HG02759 (cell line): ENCODE data around the gene DSCAML1.
"Not testable (repeated sequence)": the region's sequence is repeated elsewhere in the genome, so short reads cannot be mapped to it uniquely, and the experiment has no call there.

ENCODE experiments used
- ATAC-seq: cut with Tn5 transposase; IDR thresholded peaks from one replicate; pipeline ENCODE4 v1.9.1; 2021; ENCODE audit warnings: mild to moderate bottlenecking, moderate library complexity; ENCODE audit not compliant: unreplicated experiment

DSCAML1 gene

GRCh38 chr11:117421041-117421440, 376.0 kb downstream of the DSCAML1 start:
- ATAC-seq: no peak

GRCh38 chr11:117420598-117420997, 376.4 kb downstream of the DSCAML1 start:
- no peak for ATAC-seq

DNA sequence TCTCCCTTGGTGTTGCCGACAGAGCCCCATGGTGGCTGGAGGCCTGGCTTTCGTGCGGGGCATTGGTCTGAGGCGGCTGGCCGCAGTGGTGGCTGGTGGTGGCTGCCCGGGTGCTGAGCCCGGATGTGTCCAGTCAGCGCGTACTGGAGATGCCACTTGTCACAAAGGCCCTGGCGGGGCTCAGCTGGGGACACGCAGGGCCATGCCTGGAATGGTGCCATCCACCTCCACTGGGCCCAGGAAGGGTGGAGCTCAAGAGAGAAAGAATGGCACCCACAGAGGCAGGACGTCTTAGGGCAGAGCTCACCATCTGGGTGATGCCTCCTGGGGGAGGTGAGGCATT, 376.9 kb downstream of the DSCAML1 start:
- ATAC-seq: no peak

DNA sequence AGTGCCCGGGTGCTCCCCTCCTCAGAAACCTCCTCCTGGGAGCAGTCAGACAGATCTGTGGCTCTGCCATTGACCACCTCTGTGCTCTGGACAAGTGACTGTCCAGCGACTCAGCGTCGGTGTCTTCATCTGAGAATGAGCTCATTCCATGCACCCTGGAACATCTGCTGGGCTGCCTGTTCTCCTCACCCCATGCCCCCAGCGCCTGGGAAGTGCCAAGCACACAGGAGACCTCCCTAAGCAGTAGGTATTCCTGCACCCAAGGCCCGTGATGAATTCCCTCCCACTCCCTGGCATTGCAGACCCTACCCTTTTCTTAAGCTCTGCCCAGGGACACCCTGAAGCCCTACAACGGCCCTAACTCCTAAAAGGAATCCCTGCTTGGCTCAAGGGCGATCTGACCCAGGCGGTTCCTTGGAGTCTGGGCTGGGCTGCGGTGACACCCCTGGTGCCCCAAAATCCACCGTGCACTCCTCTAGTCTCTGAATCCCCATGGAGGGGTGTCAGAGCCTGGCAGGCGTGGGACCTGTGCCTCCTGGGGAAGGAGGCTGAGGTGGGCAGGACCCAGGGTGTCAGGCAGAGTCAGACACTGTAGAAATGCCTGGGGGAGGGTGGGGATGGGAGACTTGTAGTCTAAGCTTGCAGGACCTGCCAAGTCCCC, 377.4 kb downstream of the DSCAML1 start:
- ATAC-seq: no peak

- no peak for ATAC-seq
Measured at GRCh38 chr11:117418737-117419481, 378.1 kb downstream of the DSCAML1 start.

DNA sequence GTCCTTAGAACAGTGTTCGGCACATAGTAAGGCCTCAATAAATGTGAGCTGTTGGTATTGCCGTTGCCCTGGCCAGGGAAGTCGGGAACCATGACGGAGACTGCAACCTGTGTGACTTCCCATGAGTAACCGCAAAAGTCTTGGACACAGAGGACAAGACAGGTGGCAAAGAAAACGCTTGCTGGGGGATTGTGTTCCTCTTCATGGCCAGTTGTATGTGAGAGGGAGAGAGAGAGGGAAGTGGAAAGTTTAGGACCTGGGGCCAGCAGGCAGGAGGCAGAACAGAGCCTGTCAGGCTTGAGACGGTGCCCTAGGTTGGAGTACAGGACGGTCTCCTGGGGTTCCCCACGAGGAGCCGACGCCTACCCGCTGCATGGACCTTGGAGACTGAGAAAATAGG, 379.2 kb downstream of the DSCAML1 start:
- no peak for ATAC-seq

DNA sequence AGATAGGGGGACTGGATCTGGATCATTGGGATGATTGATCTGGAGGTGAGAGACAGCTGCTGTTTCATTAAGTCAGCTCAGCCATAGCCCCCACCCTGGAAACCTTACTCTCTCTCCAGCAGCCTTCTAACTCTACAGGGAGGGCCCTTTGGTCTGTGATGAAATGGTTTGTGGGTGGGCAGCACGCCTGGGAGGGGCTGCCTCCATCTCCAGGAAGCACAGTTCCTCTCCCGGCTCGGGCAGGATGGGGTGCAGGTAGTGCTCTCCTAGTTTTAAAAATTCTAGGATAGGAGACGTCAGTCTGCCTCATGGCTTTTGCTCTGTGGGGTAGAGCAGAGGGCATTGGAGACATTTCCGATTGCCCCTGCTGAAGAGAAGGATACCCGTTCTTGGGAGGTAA, 379.7 kb downstream of the DSCAML1 start:
- no peak for ATAC-seq

- no peak for ATAC-seq
Measured at GRCh38 chr11:117415358-117415896, 381.6 kb downstream of the DSCAML1 start.

- ATAC-seq: no peak
Measured at GRCh38 chr11:117414724-117415123, 382.3 kb downstream of the DSCAML1 start.

GRCh38 chr11:117413616-117414015, 383.4 kb downstream of the DSCAML1 start:
- ATAC-seq: no peak

DNA sequence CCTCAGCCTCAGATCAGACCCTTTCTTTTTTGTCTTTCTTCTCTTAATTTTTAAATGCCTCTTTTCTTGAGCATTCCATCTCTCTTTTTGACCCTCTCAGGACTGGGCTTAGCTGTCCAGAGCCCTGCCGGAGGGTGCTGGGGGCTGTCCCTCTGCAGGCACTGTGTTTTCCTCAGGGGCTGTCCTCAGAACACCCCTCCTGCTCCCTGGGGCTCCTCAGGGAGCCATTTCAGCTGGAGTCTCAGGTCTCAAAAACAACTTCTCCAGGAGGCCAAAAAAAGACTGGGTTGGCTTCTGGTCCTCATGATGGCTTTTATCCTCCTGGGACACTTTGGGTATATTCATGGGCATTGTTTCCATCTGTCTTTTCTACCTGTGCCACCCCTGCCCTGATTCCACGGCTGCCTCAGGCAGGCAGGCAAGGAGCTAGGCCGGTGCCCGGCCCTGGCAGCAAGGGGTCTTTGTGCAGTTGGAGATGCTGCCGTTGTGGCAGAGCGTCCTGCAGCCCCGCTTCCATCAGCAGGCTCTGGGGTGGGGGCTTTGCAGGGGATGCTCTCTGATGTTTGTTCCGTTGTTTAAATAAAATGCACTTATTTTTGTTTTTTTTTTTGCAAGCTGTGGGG, 384.3 kb downstream of the DSCAML1 start:
- ATAC-seq: no peak

- no peak for ATAC-seq
Measured at GRCh38 chr11:117412176-117412575, 384.8 kb downstream of the DSCAML1 start.

DNA sequence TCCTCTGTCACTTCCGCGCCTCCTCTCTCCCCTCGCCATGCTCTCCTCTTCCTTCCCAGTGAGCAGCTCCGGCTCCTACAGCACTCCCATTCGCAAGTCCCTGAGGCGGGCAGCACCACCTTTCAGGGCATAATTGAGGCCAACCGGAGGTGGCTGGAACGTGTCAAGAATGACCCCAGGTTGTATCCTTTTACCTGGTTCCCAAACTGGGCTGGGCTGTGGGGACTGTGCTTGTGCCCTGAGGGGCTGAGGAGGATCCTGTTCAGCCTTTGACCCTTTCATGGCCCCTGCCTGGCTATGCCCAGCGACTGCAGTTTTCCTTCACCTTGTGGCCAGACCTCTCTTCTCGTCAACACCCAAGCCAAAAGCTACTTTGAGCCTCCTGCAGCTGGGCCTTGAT, 385.3 kb downstream of the DSCAML1 start:
- no peak for ATAC-seq

- ATAC-seq: no peak
Measured at GRCh38 chr11:117410861-117411710, 385.9 kb downstream of the DSCAML1 start.

GRCh38 chr11:117410238-117410637, 386.8 kb downstream of the DSCAML1 start:
- no peak for ATAC-seq

DNA sequence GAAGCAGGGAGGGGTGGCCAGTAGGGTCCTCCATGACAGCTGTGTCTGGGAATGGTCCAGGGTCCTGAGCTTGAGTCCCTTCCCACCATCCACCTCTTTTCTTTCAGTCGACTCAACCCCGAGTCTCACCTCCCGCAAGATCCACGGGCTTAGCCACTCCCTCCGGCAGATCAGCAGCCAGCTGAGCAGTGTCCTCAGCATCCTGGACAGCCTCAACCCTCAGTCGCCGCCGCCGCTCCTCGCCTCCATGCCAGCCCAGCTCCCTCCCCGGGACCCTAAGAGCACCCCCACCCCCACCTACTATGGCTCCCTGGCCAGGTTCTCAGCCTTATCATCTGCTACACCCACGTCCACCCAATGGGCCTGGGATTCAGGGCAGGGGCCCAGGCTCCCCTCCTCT, 387.5 kb downstream of the DSCAML1 start:
- ATAC-seq: no peak

GRCh38 chr11:117408356-117408755, 388.7 kb downstream of the DSCAML1 start:
- no peak for ATAC-seq

DNA sequence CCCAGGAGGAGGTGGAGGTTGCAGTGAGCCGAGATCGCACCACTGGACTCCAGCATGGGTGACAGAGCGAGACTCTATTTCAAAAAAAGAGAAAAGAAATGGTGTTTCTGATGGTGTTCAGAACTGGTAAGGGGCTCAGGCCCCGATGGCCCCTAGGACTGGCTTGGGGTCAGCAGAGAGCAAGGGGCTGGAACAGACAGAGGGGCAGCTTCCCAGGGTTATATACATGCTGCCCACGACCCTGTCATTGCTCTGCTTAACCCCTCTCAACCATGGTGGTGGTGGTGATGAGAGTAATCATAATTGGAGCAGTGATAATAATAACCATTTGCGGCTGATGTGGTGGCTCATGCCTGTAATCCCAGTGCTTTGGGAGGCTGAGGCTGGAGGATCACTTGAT, 390.0 kb downstream of the DSCAML1 start:
- ATAC-seq: no peak

DNA sequence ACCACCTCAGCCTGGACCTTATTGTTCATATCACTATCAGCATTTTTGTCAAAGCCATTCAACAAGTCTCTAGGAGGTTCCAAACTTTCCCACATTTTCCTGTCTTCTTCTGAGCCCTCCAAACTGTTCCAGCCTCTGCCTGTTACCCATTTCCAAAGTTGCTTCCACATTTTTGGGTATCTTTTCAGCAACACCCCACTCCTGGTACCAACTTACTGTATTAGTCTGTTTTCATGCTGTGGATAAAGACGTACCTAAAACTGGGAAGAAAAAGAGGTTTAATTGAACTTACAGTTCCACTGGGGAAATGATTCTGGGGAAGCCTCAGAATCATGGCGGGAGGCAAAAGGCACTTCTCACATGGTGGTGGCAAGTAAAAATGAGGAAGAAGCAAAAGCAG, 391.1 kb downstream of the DSCAML1 start:
- ATAC-seq: not testable (repeated sequence)

DNA sequence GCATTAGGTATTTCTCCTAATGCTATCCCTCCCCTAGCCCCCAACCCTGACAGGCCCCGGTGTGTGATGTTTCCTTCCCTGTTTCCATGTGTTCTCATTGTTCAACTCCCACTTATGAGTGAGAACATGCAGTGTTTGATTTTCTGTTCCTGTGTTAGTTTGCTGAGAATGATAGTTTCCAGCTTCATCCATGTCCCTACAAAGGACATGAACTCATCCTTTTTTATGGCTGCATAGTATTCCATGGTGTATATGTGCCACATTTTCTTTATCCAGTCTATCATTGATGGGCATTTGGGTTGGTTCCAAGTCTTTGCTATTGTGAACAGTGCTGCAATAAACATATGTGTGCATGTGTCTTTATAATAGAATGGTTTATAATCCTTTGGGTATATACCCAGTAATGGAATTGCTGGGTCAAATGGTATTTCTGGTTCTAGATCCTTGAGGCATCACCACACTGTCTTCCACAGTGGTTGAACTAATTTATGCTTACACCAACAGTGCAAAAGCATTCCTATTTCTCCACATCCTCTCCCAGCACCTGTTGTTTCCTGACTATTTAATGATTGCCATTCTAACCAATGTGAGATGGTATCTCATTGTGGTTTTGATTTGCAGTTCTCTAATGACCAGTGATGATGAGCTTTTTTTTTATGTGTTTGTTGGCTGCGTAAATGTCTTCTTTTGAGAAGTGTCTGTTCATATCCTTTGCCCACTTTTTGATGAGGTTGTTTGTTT, 397.7 kb downstream of the DSCAML1 start:
- not testable (repeated sequence) for ATAC-seq
